ENCODE results near the gene CACNA1H. TPM values are rescaled to one million over a fixed set of nuclear protein-coding genes. Genes with fewer than 3 reads are reported as not detected.
"Not testable (repeated sequence)": the region's sequence is repeated elsewhere in the genome, so short reads cannot be mapped to it uniquely, and the experiment has no call there.

Gene CACNA1H
- total RNA-seq, 2 donors from 2014 or later, result 0.68 to 1.7 TPM

- ATAC-seq; H3K36me3 Mint-ChIP-seq; DNase-seq (ENCODE audit: low spot score in 2 of 2); H3K9me3 Mint-ChIP-seq; H3K27ac Mint-ChIP-seq: not testable (repeated sequence)
Observed at GRCh38 chr16:1231301-1231700, 78.4 kb downstream of the CACNA1H start.

DNA sequence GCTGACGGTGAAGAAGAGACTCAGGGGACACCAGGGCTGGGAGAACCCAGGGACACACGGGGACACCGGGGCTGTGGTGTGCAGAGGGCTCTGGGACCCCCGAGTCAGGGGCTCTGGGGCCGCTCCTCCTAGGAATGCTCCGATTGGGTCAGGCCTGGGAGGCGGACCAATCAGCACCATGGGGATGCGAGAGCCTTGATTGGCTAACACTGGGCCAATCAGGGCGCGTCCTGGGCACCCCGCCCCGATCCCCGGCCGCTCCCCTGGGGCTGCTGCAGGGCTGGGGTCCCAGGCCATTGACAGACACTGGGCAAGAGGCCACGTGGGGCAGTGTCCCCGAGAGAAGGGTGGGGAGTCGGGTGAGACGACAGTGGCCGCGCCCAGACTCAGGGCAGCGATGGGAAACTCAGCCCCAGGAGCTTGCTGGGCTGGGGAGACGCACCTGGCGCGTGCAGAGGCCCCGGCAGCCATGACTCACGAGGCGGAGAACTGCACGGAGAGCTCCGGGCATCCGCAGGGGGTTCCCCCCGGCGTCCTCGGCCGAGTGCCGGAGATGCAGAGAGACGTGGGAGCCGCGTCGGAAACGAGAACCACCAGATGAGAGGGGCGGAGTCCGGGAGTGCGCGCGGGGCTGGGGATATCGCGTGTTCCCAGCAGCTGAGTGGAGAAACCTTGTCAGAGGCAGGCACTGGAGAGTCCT, 79.3 kb downstream of the CACNA1H start:
- DNase-seq (ENCODE audit: low spot score in 2 of 2); H3K9me3 Mint-ChIP-seq: not testable (repeated sequence)

GRCh38 chr16:1236659-1237058, 83.8 kb downstream of the CACNA1H start:
- ATAC-seq, result peak; percentile 60 to 69
- not testable (repeated sequence) for DNase-seq (ENCODE audit: low spot score in 2 of 2); H3K9me3 Mint-ChIP-seq; H3K36me3 Mint-ChIP-seq; H3K27ac Mint-ChIP-seq

More for the DNA sequence above, 79.3 kb downstream of the CACNA1H start:
- peak; percentile 60 to 62 for ATAC-seq
- H3K36me3 Mint-ChIP-seq, H3K27ac Mint-ChIP-seq: not testable (repeated sequence)

- no peaks in the 10 kb centered on the region for H3K9me3 Mint-ChIP-seq
- DNase-seq (ENCODE audit: low spot score in 2 of 2) (no peak), ATAC-seq (no peak)
- H3K27ac Mint-ChIP-seq, result no peak overlapping the region
- no peaks in the 10 kb centered on the region for H3K36me3 Mint-ChIP-seq
Observed at GRCh38 chr16:1237990-1238389, 85.1 kb downstream of the CACNA1H start.

- not testable (repeated sequence) for H3K27ac Mint-ChIP-seq; DNase-seq (ENCODE audit: low spot score in 2 of 2); H3K36me3 Mint-ChIP-seq; H3K9me3 Mint-ChIP-seq
- peak in 1 of 2 donors; percentile 51 for ATAC-seq
Observed at GRCh38 chr16:1238909-1239308, 86.0 kb downstream of the CACNA1H start.

DNA sequence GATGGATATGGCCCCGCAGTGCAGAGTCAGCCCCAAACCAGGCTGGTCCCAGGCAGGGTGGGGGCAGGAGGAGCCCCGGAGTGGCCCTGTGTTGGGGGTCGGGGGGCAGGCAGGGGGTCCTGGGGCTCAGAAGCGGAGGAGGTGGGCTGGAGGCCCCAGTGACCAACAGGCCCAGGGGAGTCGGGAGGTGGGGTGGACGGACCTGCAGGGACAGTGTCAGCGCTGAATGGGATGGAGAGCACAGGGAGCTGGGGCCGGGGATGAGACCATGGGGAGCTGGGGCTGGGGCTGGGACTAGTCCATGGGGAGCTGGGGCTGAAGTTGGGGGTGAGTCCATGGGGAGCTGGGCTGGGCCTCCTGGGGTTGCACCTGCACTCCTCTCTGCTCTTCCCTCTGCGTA, 86.7 kb downstream of the CACNA1H start:
- H3K36me3 Mint-ChIP-seq, result not testable (repeated sequence)

DNA sequence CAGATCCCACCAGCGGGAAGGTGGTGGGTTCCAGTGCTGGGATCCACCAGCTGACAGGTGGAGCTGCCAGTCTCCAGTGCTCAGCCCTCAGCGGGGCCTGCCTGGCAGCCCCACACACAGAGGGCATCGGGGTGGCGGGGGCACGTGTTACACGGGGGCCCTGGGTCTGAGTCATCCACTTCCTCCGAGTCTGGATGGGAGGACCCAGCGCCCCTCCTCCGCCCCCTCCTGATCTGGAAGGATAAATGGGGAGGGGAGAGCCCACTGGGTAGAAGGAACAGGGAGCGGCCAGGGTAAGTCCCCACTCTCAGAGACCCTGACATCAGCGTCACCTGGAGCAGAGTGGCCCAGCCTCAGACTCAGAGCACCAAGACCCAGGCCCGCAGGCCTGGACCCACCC, 87.5 kb downstream of the CACNA1H start, which contains the start of gene TPSAB1:
TPSAB1 (plus strand) TSS at position 270 of the 400 bp plus-strand sequence. CDS start 234 bp downstream, outside the sequence.
- DNase-seq (ENCODE audit: low spot score in 2 of 2); H3K36me3 Mint-ChIP-seq; ATAC-seq; H3K27ac Mint-ChIP-seq; H3K9me3 Mint-ChIP-seq: not testable (repeated sequence)

More for the DNA sequence above, 86.7 kb downstream of the CACNA1H start:
- not testable (repeated sequence) for H3K27ac Mint-ChIP-seq; H3K9me3 Mint-ChIP-seq; ATAC-seq; DNase-seq (ENCODE audit: low spot score in 2 of 2)

GRCh38 chr16:1241081-1241480, 88.2 kb downstream of the CACNA1H start:
- not testable (repeated sequence) for DNase-seq (ENCODE audit: low spot score in 2 of 2); H3K9me3 Mint-ChIP-seq; H3K27ac Mint-ChIP-seq; H3K36me3 Mint-ChIP-seq; ATAC-seq

DNA sequence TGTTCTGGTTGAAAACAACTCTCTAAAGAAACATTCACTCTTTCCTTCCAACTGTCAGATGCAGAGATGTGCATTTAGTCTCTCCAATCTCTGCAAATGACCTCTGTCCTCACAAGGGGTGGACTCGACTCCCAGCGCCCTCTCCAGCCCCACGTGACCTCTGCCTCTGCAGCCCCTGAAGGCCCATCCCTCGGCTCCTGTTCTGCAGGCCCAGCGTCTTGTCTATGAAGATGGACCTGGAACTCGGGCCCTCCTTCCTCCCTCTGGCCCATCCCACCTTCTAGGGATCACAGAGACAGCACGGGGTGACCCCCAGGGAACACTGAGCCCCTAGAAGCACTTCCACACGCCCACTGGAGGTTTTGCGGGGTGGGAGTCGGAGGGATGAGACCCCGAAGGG, 90.5 kb downstream of the CACNA1H start:
- H3K27ac Mint-ChIP-seq, result peak overlapping the region in 1 of 2 donors; percentile 44
- not testable (repeated sequence) for H3K9me3 Mint-ChIP-seq; DNase-seq (ENCODE audit: low spot score in 2 of 2); ATAC-seq; H3K36me3 Mint-ChIP-seq

- peak in 1 of 2 donors; percentile 23 for ATAC-seq
- not testable (repeated sequence) for H3K9me3 Mint-ChIP-seq; DNase-seq (ENCODE audit: low spot score in 2 of 2); H3K27ac Mint-ChIP-seq; H3K36me3 Mint-ChIP-seq
Observed at GRCh38 chr16:1243907-1244850, 91.3 kb downstream of the CACNA1H start.

DNA sequence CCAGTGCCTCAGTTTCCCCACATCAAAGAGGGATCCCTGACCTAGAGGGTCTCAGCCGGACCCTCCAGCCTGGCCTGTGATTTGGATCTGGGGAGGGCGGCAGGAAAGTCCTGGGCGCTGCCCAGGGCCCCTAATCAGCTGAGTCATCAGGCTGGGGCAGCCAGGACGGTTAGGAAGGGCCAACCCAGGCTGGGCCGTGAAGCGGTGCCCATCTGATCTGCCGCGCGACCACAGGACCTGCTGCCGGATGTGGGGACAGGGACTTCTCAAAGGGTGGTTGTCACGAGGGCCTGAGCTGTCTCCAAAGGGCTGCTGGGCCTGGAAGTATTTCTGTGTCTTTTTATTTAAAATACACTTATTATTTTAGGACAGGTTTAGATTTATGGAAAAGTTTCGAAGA, 92.0 kb downstream of the CACNA1H start:
- Mint-ChIP-seq H3K36me3 (no peaks in the 10 kb centered on the region), H3K27ac (no peak overlapping the region), H3K9me3 (no peaks in the 10 kb centered on the region)
- no peak for DNase-seq (ENCODE audit: low spot score in 2 of 2)
- ATAC-seq, result peak; percentile 20 to 86

- no peaks in the 10 kb centered on the region for H3K36me3 Mint-ChIP-seq
- no peaks in the 10 kb centered on the region for H3K9me3 Mint-ChIP-seq
- no peak overlapping the region for H3K27ac Mint-ChIP-seq
- no peak for DNase-seq (ENCODE audit: low spot score in 2 of 2)
- no peak for ATAC-seq
Observed at GRCh38 chr16:1245452-1246020, 92.6 kb downstream of the CACNA1H start.

- not testable (repeated sequence) for H3K27ac Mint-ChIP-seq; H3K9me3 Mint-ChIP-seq; ATAC-seq; H3K36me3 Mint-ChIP-seq; DNase-seq (ENCODE audit: low spot score in 2 of 2)
Observed at GRCh38 chr16:1247903-1248537, 95.1 kb downstream of the CACNA1H start.

DNA sequence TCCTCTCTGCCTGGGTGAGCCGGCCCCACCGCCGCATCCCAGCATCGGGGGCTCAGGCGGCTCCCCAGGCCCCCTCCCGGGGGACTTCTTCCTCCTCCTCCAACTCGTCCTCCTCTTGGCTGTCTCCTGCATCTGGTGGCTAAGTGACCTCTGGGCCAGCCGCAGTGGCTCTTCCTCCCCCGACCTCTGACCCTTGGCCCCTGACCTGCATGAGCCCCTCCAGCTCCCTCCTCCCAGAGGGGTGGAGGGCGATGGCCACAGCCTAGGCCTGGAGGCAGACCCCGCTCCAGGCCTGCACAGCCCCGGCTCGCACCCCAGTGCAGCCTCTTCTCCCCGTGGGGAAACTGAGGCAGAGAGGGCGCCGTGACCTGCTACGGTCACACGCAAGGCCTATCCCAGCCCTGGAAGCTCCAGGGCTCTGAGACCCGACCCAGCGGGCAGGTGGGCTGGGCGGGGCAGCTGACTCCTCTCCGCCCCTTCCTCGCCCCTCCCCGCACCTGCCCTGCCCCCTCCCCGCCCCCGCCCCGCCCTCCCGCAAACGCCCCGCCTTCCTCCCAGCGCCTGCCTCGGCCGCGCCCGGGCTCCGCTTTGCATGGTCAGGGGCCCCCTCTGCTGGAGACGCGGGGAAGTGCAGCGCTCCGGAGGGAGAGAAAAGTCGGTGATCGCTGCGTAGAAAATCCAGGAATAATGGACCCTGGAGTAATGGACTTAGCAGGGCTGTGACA, 96.3 kb downstream of the CACNA1H start:
- peak; percentile 36 to 67 for ATAC-seq
- not testable (repeated sequence) for H3K27ac Mint-ChIP-seq; H3K9me3 Mint-ChIP-seq; DNase-seq (ENCODE audit: low spot score in 2 of 2); H3K36me3 Mint-ChIP-seq

DNA sequence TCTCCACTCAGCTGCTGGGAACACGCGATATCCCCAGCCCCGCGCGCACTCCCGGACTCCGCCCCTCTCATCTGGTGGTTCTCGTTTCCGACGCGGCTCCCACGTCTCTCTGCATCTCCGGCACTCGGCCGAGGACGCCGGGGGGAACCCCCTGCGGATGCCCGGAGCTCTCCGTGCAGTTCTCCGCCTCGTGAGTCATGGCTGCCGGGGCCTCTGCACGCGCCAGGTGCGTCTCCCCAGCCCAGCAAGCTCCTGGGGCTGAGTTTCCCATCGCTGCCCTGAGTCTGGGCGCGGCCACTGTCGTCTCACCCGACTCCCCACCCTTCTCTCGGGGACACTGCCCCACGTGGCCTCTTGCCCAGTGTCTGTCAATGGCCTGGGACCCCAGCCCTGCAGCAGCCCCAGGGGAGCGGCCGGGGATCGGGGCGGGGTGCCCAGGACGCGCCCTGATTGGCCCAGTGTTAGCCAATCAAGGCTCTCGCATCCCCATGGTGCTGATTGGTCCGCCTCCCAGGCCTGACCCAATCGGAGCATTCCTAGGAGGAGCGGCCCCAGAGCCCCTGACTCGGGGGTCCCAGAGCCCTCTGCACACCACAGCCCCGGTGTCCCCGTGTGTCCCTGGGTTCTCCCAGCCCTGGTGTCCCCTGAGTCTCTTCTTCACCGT, 100.9 kb downstream of the CACNA1H start:
- not testable (repeated sequence) for H3K36me3 Mint-ChIP-seq; H3K27ac Mint-ChIP-seq; H3K9me3 Mint-ChIP-seq; DNase-seq (ENCODE audit: low spot score in 2 of 2)
- ATAC-seq, result peak; percentile 56 to 61

All from activated naive CD4-positive, alpha-beta T cell treated with anti-CD3 and anti-CD28 coated beads, Interleukin-2, amount 50 U/mL, for 72 hours (primary cell).